Stimulated activated effector memory CD8-positive, alpha-beta T cell treated with anti-CD3 and anti-CD28 coated beads, Interleukin-12 subunit alpha, Interleukin-12 subunit beta, amount 100 ng/mL, for 72 hours (primary cell): Measurements from ENCODE around the gene GOPC.

Experiments used
- ATAC-seq: fragments of 150-1000 bp; cut with Tn5 transposase; 2 replicates; pipeline ENCODE4 v1.10.0; 2021
- DNase-seq, 2 donors: peaks; one replicate each; pipeline ENCODE4 v3.0.0; 2021 to 2022; ENCODE audit warnings: low spot score in 2 of 2
- H3K27ac Mint-ChIP-seq: one replicate; pipeline ENCODE4 v1.8.0; 2022; ENCODE audit warnings: mild to moderate bottlenecking, mixed read lengths
- H3K36me3 Mint-ChIP-seq: one replicate; pipeline ENCODE4 v1.8.0; 2022; ENCODE audit warnings: mild to moderate bottlenecking, mixed read lengths
- H3K4me1 Mint-ChIP-seq: one replicate; pipeline ENCODE4 v1.8.0; 2022; ENCODE audit warnings: mixed read lengths
- H3K4me3 Mint-ChIP-seq: one replicate; pipeline ENCODE4 v1.8.0; 2022; ENCODE audit warnings: mild to moderate bottlenecking, mixed read lengths
- H3K9me3 Mint-ChIP-seq: one replicate; pipeline ENCODE4 v1.8.0; 2022; ENCODE audit warnings: mixed read lengths

GOPC gene

GRCh38 chr6:117605169-117605826, 3.0 kb upstream of the GOPC start:
- ATAC-seq (peak; percentile 47), DNase-seq (peak in 1 of 2 donors; percentile 60)
- no peaks in the 10 kb centered on the region for H3K9me3 Mint-ChIP-seq
- no peak overlapping the region for H3K4me3 Mint-ChIP-seq
- H3K4me1 Mint-ChIP-seq = peaks cover 15% of the 10 kb centered on the region
- peaks cover 9% of the 10 kb centered on the region for H3K36me3 Mint-ChIP-seq
- H3K27ac Mint-ChIP-seq = no peak overlapping the region

GRCh38 chr6:117603821-117604220, 1.5 kb upstream of the GOPC start:
- ATAC-seq (no peak), DNase-seq (no peak)
- Mint-ChIP-seq H3K27ac (no peak overlapping the region), H3K4me1 (peaks cover 26% of the 10 kb centered on the region), H3K9me3 (no peaks in the 10 kb centered on the region), H3K4me3 (no peak overlapping the region), H3K36me3 (peaks cover 21% of the 10 kb centered on the region)

- Mint-ChIP-seq H3K9me3 (no peaks in the 10 kb centered on the region), H3K36me3 (peaks cover 29% of the 10 kb centered on the region), H3K4me1 (peaks cover 26% of the 10 kb centered on the region), H3K4me3 (peak overlapping the region; percentile 98), H3K27ac (peak overlapping the region; percentile 98)
- DNase-seq (no peak), ATAC-seq (no peak)
Measured at GRCh38 chr6:117602899-117603588, 733 bp upstream of the GOPC start.

- DNase-seq = no peak
- Mint-ChIP-seq H3K36me3 (peaks cover 41% of the 10 kb centered on the region), H3K4me1 (peaks cover 26% of the 10 kb centered on the region), H3K9me3 (no peaks in the 10 kb centered on the region), H3K27ac (peak overlapping the region; percentile 98), H3K4me3 (peak overlapping the region; percentile 98)
- peak; percentile 6 for ATAC-seq
Measured at GRCh38 chr6:117601811-117602150, 530 bp downstream of the GOPC start.

- H3K4me3 Mint-ChIP-seq = peak overlapping the region; percentile 98
- H3K9me3 Mint-ChIP-seq = no peaks in the 10 kb centered on the region
- H3K27ac Mint-ChIP-seq = no peak overlapping the region
- peaks cover 42% of the 10 kb centered on the region for H3K36me3 Mint-ChIP-seq
- H3K4me1 Mint-ChIP-seq = peaks cover 24% of the 10 kb centered on the region
- no peak for DNase-seq
- ATAC-seq = no peak
Measured at GRCh38 chr6:117600008-117600743, 2.1 kb downstream of the GOPC start.

GRCh38 chr6:117597755-117598154, 4.6 kb downstream of the GOPC start:
- Mint-ChIP-seq H3K4me1 (peaks cover 16% of the 10 kb centered on the region), H3K27ac (no peak overlapping the region), H3K4me3 (no peak overlapping the region), H3K36me3 (peaks cover 41% of the 10 kb centered on the region), H3K9me3 (no peaks in the 10 kb centered on the region)
- DNase-seq (no peak), ATAC-seq (no peak)

- DNase-seq (no peak), ATAC-seq (no peak)
- H3K27ac Mint-ChIP-seq = no peak overlapping the region
- peaks cover 40% of the 10 kb centered on the region for H3K36me3 Mint-ChIP-seq
- H3K9me3 Mint-ChIP-seq = no peaks in the 10 kb centered on the region
- no peak overlapping the region for H3K4me3 Mint-ChIP-seq
- peaks cover 11% of the 10 kb centered on the region for H3K4me1 Mint-ChIP-seq
Measured at GRCh38 chr6:117595099-117595923, 7.0 kb downstream of the GOPC start.

GRCh38 chr6:117592983-117593759, 9.1 kb downstream of the GOPC start:
- no peaks in the 10 kb centered on the region for H3K4me1 Mint-ChIP-seq
- no peak for ATAC-seq
- no peak for DNase-seq
- H3K27ac Mint-ChIP-seq = no peak overlapping the region
- no peaks in the 10 kb centered on the region for H3K9me3 Mint-ChIP-seq
- no peak overlapping the region for H3K4me3 Mint-ChIP-seq
- peaks cover 39% of the 10 kb centered on the region for H3K36me3 Mint-ChIP-seq

- H3K4me1 Mint-ChIP-seq = no peaks in the 10 kb centered on the region
- ATAC-seq = no peak
- H3K4me3 Mint-ChIP-seq = no peak overlapping the region
- peaks cover 30% of the 10 kb centered on the region for H3K36me3 Mint-ChIP-seq
- no peaks in the 10 kb centered on the region for H3K9me3 Mint-ChIP-seq
- DNase-seq = no peak
- no peak overlapping the region for H3K27ac Mint-ChIP-seq
Measured at GRCh38 chr6:117591405-117591804, 10.9 kb downstream of the GOPC start.

GRCh38 chr6:117590447-117590846, 11.9 kb downstream of the GOPC start:
- H3K36me3 Mint-ChIP-seq = peaks cover 31% of the 10 kb centered on the region
- H3K4me1 Mint-ChIP-seq = peaks cover 3% of the 10 kb centered on the region
- H3K27ac Mint-ChIP-seq = no peak overlapping the region
- no peaks in the 10 kb centered on the region for H3K9me3 Mint-ChIP-seq
- ATAC-seq = no peak
- DNase-seq = no peak
- no peak overlapping the region for H3K4me3 Mint-ChIP-seq

- no peaks in the 10 kb centered on the region for H3K9me3 Mint-ChIP-seq
- H3K4me1 Mint-ChIP-seq = peaks cover 27% of the 10 kb centered on the region
- H3K27ac Mint-ChIP-seq = peak overlapping the region; percentile 9
- no peak for DNase-seq
- ATAC-seq = no peak
- peaks cover 34% of the 10 kb centered on the region for H3K36me3 Mint-ChIP-seq
- H3K4me3 Mint-ChIP-seq = no peak overlapping the region
Measured at GRCh38 chr6:117585647-117586046, 16.7 kb downstream of the GOPC start.

- ATAC-seq = no peak
- no peak overlapping the region for H3K27ac Mint-ChIP-seq
- H3K4me3 Mint-ChIP-seq = no peak overlapping the region
- peaks cover 17% of the 10 kb centered on the region for H3K4me1 Mint-ChIP-seq
- no peak for DNase-seq
- H3K9me3 Mint-ChIP-seq = no peaks in the 10 kb centered on the region
- peaks cover 79% of the 10 kb centered on the region for H3K36me3 Mint-ChIP-seq
Measured at GRCh38 chr6:117574198-117574597, 28.1 kb downstream of the GOPC start.

GRCh38 chr6:117573006-117573680, 29.2 kb downstream of the GOPC start:
- Mint-ChIP-seq H3K4me3 (no peak overlapping the region), H3K4me1 (peaks cover 22% of the 10 kb centered on the region), H3K36me3 (peaks cover 81% of the 10 kb centered on the region), H3K27ac (no peak overlapping the region), H3K9me3 (no peaks in the 10 kb centered on the region)
- DNase-seq (no peak), ATAC-seq (no peak)

GRCh38 chr6:117568831-117569410, 33.4 kb downstream of the GOPC start:
- DNase-seq (no peak), ATAC-seq (peak; percentile 98)
- H3K9me3 Mint-ChIP-seq = no peaks in the 10 kb centered on the region
- H3K4me3 Mint-ChIP-seq = no peak overlapping the region
- no peak overlapping the region for H3K27ac Mint-ChIP-seq
- H3K36me3 Mint-ChIP-seq = peaks cover 98% of the 10 kb centered on the region
- H3K4me1 Mint-ChIP-seq = peaks cover 22% of the 10 kb centered on the region
